A673 (cell line): ENCODE results near the gene B3GLCT.

Experiments used
- CTCF ChIP-seq: fragments of 300-800, 200-600 bp; sonication (generic); conservative IDR thresholded peaks from 2 replicates; pipeline ENCODE4 v1.5.1; 2017; ENCODE audit warnings: low read depth, mild to moderate bottlenecking, antibody characterized with exemption, low read length, moderate library complexity, mixed read lengths
- EZH2 ChIP-seq: fragments of 200-600 bp; sonication (generic); IDR thresholded peaks from 2 replicates; pipeline ENCODE4 v1.6.1; 2017; ENCODE audit warnings: borderline replicate concordance, low read depth, mild to moderate bottlenecking, mixed read lengths, antibody characterized with exemption, low read length; ENCODE audit not compliant: poor library complexity, severe bottlenecking

GRCh38 chr13:31242916-31243315 is 43.1 kb downstream of the B3GLCT start:
- TF ChIP-seq CTCF (no peak), EZH2 (no peak)
